K562 treated with DMSO at 1 percent for 12 hours (cell line): ENCODE results near the gene TMEM81. TPM values are rescaled to one million over a fixed set of nuclear protein-coding genes. Genes with fewer than 3 reads are reported as not detected.

ENCODE experiments used
- total RNA-seq: library from RNA; unstranded; fragments of 300-600 nt; gene quantifications from 2 replicates; pipeline ENCODE4 v1.2.3, GENCODE V29; 2022; ENCODE audit not compliant: insufficient read depth

The TMEM81 gene, protein sequence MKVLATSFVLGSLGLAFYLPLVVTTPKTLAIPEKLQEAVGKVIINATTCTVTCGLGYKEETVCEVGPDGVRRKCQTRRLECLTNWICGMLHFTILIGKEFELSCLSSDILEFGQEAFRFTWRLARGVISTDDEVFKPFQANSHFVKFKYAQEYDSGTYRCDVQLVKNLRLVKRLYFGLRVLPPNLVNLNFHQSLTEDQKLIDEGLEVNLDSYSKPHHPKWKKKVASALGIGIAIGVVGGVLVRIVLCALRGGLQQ
- 8.5 and 10.7 TPM in 2 replicates for total RNA-seq

DNA sequence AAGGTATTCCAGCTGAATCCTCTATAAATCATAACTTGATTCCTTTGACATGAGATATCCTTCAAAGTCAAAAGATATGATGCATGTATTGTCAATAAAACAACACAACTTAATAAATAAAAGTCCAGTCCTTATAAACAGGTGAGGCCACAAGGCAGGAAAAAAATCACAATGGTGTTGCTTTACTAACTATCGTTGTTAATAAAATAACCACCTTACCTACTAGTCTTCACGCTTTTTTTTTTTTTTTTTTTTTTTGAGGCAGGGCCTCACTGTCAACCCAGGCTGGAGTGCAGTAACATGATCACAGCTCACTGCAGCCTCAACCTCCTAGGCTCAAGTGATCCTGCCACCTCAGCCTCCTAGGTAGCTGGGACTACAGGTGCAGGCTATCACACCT lies at the start of gene TMEM81:
Gene TMEM81 (minus strand): TSS at position 101 of the 400 bp plus-strand sequence. CDS start 140 bp downstream, outside the sequence.

DNA sequence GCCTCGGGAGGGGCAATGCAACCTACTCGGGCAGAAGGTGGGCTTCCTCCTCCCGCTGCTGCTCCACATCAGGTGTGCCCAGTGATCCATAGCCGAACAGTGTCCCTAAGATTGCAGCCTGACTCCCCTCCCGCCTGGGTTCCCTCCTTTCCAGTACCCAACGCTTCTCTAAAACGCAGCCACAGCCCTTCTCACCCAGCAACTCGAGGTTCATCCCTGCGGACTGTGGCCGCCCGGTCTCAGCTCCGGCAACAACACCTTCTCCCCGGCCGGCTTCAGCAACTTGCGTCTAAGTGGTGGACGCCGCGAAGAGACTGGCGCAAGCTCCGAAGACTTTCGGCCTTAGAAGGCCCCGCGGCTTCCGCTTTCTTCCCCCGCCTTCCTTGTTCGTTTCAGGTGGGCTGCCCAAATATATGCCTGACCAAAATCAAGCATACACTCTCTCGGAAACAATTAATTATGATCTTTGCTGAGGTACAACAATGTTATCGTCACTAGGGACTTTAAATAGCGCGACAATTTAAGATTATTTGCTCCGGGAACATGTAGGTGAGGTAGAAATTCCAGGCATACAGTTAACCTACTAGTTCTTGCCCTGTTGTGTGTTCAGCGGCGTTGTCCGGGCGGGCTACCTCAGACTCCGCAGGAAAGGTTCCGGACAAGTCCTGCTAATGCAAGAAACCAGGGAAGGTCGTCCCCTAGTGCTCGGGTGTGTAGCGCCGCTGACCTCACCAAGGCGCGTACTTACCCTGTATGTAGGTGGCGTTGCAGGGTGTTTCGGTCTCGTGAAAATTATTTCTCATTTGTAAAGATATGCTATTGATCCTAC lies 37.6 kb upstream of the TMEM81 start, which contains the start of gene RBBP5:
Gene RBBP5 (minus strand): TSS at position 319 of the 829 bp plus-strand sequence. CDS start 105 bp downstream, at position 214.

DNA sequence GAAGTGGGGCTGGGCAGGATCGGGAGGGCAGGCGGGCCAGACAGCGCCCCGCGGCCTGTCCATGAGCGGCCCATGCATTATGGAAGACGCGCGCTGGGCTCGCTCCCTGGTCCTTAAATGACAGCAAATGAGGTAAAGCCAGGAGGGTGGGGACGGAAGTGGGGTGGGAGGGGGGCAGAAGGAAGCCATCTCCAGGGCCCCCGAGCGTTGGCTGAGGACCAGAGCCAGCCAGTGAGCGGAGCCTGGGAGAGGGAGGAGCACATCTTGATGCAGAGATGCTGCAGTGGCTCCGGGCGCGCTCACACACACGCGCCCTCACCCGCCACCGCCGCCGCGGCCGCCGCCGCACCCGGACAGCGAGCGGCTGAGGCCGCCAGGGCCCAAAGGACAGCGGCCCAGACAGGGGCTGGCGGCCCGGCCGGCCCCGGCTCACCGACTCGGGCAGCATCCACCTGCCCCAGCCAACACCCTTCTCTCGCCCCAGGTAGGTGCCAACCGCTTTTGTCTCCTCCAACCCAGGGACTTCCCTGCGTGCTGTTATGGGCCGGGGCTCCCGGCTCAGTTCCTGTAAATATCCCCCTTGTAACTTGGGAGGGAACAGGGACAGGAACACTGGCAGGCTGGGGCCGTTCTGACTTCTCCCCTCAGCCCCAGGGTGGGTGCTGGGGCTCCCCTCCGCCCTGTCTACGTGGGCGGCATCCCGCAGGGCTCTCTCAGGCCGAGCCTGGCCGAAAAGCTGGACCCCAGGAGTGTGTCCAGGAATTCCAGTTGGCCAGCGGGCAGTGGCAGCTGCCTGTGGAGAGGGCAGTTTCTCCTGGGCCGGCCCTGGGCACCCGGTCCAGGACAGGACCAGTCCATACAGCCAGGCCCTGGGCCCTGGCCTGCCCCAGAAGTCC lies 41.1 kb downstream of the TMEM81 start, which contains the start of gene CNTN2:
Gene CNTN2 (plus strand): TSS at position 302 of the 896 bp plus-strand sequence. CDS start 9,974 bp downstream, outside the sequence.

Other genes with a start within 250 kb of the TMEM81 start
- gene NFASC, start 213.6 kb downstream of the TMEM81 start, total RNA-seq, result 0.21 and 0.44 TPM in 2 replicates
- not detected in 2 replicates for gene CNTN2, start 41.2 kb downstream of the TMEM81 start, total RNA-seq
- 9.1 and 23.5 TPM in 2 replicates for gene RBBP5, start 37.5 kb upstream of the TMEM81 start, total RNA-seq
- gene DSTYK, start 127.2 kb upstream of the TMEM81 start, total RNA-seq, result 2.8 and 9.5 TPM in 2 replicates
- 8.3 and 12.1 TPM in 2 replicates for gene TMCC2, start 143.5 kb upstream of the TMEM81 start, total RNA-seq
- gene NUAK2, start 237.3 kb upstream of the TMEM81 start, total RNA-seq, result 0.44 and 1.1 TPM in 2 replicates